ENCODE results near the gene ZNF335. TPM values are rescaled to one million over a fixed set of nuclear protein-coding genes. Genes with fewer than 3 reads are reported as not detected.
"Not testable (repeated sequence)": the region's sequence is repeated elsewhere in the genome, so short reads cannot be mapped to it uniquely, and the experiment has no call there.

ZNF335 gene
- total RNA-seq, 1 donor from 2014 or later, result 9.5 TPM

GRCh38 chr20:46004187-46004586 lies 32.2 kb upstream of the ZNF335 start:
- DNase-seq (ENCODE audit: low read depth, low spot score), result no peak

GRCh38 chr20:46002008-46002407 lies 30.0 kb upstream of the ZNF335 start:
- DNase-seq (ENCODE audit: low read depth, low spot score), result no peak

- no peak for DNase-seq (ENCODE audit: low read depth, low spot score)
Measured at GRCh38 chr20:46001498-46001897, 29.5 kb upstream of the ZNF335 start.

- DNase-seq (ENCODE audit: low read depth, low spot score), result no peak
Measured at GRCh38 chr20:46000262-46000996, 28.4 kb upstream of the ZNF335 start.

- no peak for DNase-seq (ENCODE audit: low read depth, low spot score)
Measured at GRCh38 chr20:45999557-46000261, 27.7 kb upstream of the ZNF335 start.

- no peak for DNase-seq (ENCODE audit: low read depth, low spot score)
Measured at GRCh38 chr20:45998761-45999160, 26.8 kb upstream of the ZNF335 start.

GRCh38 chr20:45998337-45998736 lies 26.3 kb upstream of the ZNF335 start:
- DNase-seq (ENCODE audit: low read depth, low spot score), result no peak

- no peak for DNase-seq (ENCODE audit: low read depth, low spot score)
Measured at GRCh38 chr20:45997187-45997586, 25.2 kb upstream of the ZNF335 start.

- DNase-seq (ENCODE audit: low read depth, low spot score), result not testable (repeated sequence)
Measured at GRCh38 chr20:45995495-45996097, 23.6 kb upstream of the ZNF335 start.

GRCh38 chr20:45994761-45995493 lies 22.9 kb upstream of the ZNF335 start:
- no peak for DNase-seq (ENCODE audit: low read depth, low spot score)

- no peak for DNase-seq (ENCODE audit: low read depth, low spot score)
Measured at GRCh38 chr20:45993197-45993951, 21.4 kb upstream of the ZNF335 start.

GRCh38 chr20:45991616-45992015 lies 19.6 kb upstream of the ZNF335 start:
- DNase-seq (ENCODE audit: low read depth, low spot score), result no peak

GRCh38 chr20:45988830-45989229 lies 16.8 kb upstream of the ZNF335 start:
- DNase-seq (ENCODE audit: low read depth, low spot score), result not testable (repeated sequence)

GRCh38 chr20:45987108-45987780 lies 15.2 kb upstream of the ZNF335 start:
- no peak for DNase-seq (ENCODE audit: low read depth, low spot score)

GRCh38 chr20:45985573-45985972 lies 13.6 kb upstream of the ZNF335 start:
- no peak for DNase-seq (ENCODE audit: low read depth, low spot score)

GRCh38 chr20:45983279-45983743 lies 11.3 kb upstream of the ZNF335 start:
- DNase-seq (ENCODE audit: low read depth, low spot score), result no peak

- no peak for DNase-seq (ENCODE audit: low read depth, low spot score)
Measured at GRCh38 chr20:45981261-45981660, 9.3 kb upstream of the ZNF335 start.

GRCh38 chr20:45976086-45976485 lies 4.1 kb upstream of the ZNF335 start:
- DNase-seq (ENCODE audit: low read depth, low spot score), result no peak

- DNase-seq (ENCODE audit: low read depth, low spot score), result no peak
Measured at GRCh38 chr20:45975686-45976085, 3.7 kb upstream of the ZNF335 start.

- no peak for DNase-seq (ENCODE audit: low read depth, low spot score)
Measured at GRCh38 chr20:45974896-45975565, 3.0 kb upstream of the ZNF335 start.

Measured in pulmonary artery endothelial cell (primary cell).